Activated effector memory CD4-positive, alpha-beta T cell treated with Interleukin-2 at 50 U/mL for 16 hours (primary cell): ENCODE results near the gene SPOP.
A peak's percentile ranks its signal among the peaks of the same experiment; 100 is the strongest.
"Not testable (repeated sequence)": the region's sequence is repeated elsewhere in the genome, so short reads cannot be mapped to it uniquely, and the experiment has no call there.

Source experiments
- DNase-seq: peaks from one replicate; pipeline ENCODE4 v3.0.0-alpha.2; 2020

Gene SPOP

GRCh38 chr17:49695698-49696232, 17.9 kb upstream of the SPOP start:
- no peak for DNase-seq

- DNase-seq: peak; percentile 57
These were observed 17.2 kb upstream of the SPOP start for GRCh38 chr17:49694847-49695697.

GRCh38 chr17:49692751-49693150, 14.9 kb upstream of the SPOP start:
- DNase-seq: no peak

- no peak for DNase-seq
These were observed 13.8 kb upstream of the SPOP start for GRCh38 chr17:49691677-49692191.

GRCh38 chr17:49691086-49691676, 13.3 kb upstream of the SPOP start:
- no peak for DNase-seq

GRCh38 chr17:49690256-49690655, 12.4 kb upstream of the SPOP start:
- no peak for DNase-seq

GRCh38 chr17:49688848-49689247, 11.0 kb upstream of the SPOP start:
- DNase-seq: no peak

GRCh38 chr17:49687878-49688491, 10.1 kb upstream of the SPOP start:
- DNase-seq: no peak

- no peak for DNase-seq
These were observed 3.4 kb upstream of the SPOP start for GRCh38 chr17:49681106-49681979.

GRCh38 chr17:49680314-49680713, 2.4 kb upstream of the SPOP start:
- DNase-seq: no peak

- DNase-seq: peak; percentile 88
These were observed 564 bp downstream of the SPOP start for GRCh38 chr17:49677134-49677932.

GRCh38 chr17:49676276-49676868, 1.5 kb downstream of the SPOP start:
- DNase-seq: no peak

- DNase-seq: no peak
These were observed 3.4 kb downstream of the SPOP start for GRCh38 chr17:49674507-49674906.

- DNase-seq: not testable (repeated sequence)
These were observed 4.2 kb downstream of the SPOP start for GRCh38 chr17:49673679-49674078.

GRCh38 chr17:49670641-49671040, 7.3 kb downstream of the SPOP start:
- no peak for DNase-seq

GRCh38 chr17:49670002-49670401, 7.9 kb downstream of the SPOP start:
- DNase-seq: no peak

- DNase-seq: no peak
These were observed 10.0 kb downstream of the SPOP start for GRCh38 chr17:49667854-49668253.

GRCh38 chr17:49664706-49665211, 13.1 kb downstream of the SPOP start:
- no peak for DNase-seq

- DNase-seq: no peak
These were observed 18.1 kb downstream of the SPOP start for GRCh38 chr17:49659661-49660382.

GRCh38 chr17:49656247-49656646, 21.6 kb downstream of the SPOP start:
- no peak for DNase-seq
